Superior temporal gyrus (tissue), 1 donor: Measurements from ENCODE around the gene GRK2.
A peak's percentile ranks its signal among the peaks of the same experiment; 100 is the strongest.
"Not testable (repeated sequence)": the region's sequence is repeated elsewhere in the genome, so short reads cannot be mapped to it uniquely, and the experiment has no call there.

Source experiments
- DNase-seq: peaks from one replicate; pipeline ENCODE4 v3.0.0-alpha.2; 2016; ENCODE audit errors: extremely low spot score

The GRK2 gene

GRCh38 chr11:67266449-67267187 lies at the start of gene GRK2:
Gene GRK2 (plus strand): TSS chr11:67266473. CDS start chr11:67266700, 227 bp downstream.
- DNase-seq = no peak

- DNase-seq = no peak
These were observed 38.5 kb upstream of the GRK2 start for GRCh38 chr11:67227726-67228125.

GRCh38 chr11:67230406-67230805 lies 35.9 kb upstream of the GRK2 start:
- no peak for DNase-seq

DNA sequence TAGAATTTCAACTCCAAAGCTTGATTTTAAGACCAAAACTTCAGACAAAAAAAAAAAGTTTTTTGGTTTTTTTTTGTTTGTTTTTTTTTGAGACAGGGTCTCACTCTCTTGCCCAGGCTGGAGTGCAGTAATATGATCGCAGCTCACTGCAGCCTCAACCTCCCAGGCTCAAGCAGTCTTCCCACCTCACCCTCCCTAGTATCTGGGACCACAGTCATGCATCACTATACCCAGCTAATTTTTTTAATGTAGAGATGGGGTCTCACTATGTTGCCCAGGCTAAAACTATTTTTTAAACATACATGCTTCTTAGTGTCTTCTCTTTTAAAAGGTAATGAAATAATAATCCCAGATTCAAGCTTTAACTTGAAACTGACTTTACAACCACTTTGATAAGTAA lies 35.4 kb upstream of the GRK2 start:
- DNase-seq = no peak

GRCh38 chr11:67233584-67234190 lies 32.6 kb upstream of the GRK2 start:
- no peak for DNase-seq

GRCh38 chr11:67234571-67234970 lies 31.7 kb upstream of the GRK2 start:
- not testable (repeated sequence) for DNase-seq

- DNase-seq = no peak
These were observed 28.7 kb upstream of the GRK2 start for GRCh38 chr11:67237574-67237973.

DNA sequence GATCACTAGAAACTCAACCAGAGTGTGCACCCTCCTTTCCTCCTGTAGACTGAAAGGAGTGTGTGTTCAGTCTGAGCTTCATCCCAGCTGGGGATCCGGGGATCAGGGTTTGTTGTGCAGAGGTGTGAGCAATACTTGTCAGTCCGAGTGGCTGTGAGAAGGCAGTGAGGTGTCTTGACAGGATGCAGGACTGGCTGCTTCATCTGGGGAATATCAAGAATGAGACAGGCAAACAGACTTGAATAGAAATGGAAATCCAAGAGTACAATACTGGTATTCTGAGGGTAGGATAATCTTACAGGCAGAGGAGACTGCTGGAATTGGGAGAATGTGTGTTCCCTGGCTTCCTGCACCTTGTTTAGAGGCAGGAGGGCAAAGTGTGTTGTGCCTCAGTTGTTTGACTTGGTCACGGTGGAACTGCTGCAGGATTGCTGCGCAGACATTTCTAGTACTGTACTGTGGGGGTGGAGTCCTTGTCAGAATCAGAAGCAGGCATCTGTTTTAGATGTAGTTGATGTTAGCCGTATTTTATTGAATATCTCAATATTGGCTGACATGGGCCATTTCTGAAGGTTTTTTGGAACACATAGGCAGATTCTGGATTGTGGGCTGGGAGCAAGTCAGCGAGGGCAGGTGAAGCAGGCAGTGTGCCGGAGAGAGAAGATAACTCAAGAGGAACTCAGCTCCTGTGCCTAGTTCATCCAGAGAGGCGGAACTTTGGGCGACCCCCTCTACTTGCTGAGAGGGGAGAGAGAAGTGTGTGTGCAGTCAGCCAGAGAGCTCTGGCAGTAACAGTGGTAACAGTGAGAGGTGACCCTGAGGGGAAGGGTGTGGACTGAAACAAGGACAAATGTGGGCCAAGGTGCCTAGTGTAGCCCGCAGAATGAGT lies 27.1 kb upstream of the GRK2 start:
- peak; percentile 42 for DNase-seq

GRCh38 chr11:67239783-67240575 lies 26.3 kb upstream of the GRK2 start:
- peak; percentile 96 for DNase-seq

DNA sequence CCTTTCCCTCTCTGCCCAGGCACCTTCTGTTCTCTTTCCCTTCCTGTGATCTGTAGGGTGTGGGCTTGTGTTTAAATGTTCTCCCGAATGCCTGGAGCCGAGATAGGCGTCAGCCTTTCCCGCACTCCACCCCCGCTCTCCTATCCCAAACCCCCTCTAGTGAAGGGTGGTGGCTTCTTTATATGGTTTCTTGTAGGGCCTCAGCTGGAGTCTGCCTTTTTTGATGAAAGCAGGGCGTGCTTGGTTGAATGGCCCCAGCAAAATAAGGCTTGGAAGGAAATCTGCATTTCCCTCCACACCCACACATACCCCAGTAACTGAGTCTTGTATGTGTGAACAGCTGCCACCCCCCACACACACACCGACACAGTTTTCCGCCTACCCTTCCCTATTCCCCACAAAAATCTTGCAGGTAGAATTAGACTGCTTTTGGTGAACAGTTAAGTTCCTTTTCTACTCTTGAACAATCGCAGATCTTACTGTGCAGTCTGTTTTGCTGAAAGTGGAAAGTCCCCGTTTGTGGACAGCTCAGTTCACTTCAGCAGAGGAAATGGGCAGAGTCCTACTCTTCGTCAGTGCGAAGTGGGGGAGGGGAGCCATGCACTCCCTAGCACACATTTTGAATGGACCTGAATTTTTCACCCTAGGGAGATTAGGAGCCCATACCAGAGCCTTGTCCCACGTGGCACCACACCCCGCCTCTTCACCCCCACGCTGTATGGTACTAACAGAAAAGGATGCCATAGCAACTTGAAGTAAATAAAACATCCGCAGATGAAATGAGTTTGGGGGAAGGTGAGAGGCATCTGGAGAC lies 25.5 kb upstream of the GRK2 start:
- peak; percentile 60 for DNase-seq

GRCh38 chr11:67242548-67242947 lies 23.7 kb upstream of the GRK2 start:
- no peak for DNase-seq

DNA sequence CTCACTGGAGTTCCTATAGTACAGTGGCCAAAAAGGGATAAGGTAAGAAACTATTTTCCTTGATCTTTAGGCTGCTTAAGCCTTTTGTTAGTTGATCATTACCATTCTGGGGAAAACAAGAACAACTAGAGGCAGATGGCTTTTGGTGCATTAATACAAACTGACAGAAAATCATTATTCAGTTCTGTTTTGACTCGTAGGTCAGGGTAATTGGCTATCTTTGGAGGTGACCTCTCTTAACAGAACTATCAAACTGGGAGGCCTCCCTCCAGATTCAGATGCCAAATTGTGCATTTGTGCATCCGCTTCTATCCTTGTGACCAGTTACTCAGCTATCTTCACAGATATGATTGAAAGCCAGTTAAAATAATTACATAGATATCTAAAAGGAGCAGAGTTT lies 23.2 kb upstream of the GRK2 start:
- no peak for DNase-seq

DNA sequence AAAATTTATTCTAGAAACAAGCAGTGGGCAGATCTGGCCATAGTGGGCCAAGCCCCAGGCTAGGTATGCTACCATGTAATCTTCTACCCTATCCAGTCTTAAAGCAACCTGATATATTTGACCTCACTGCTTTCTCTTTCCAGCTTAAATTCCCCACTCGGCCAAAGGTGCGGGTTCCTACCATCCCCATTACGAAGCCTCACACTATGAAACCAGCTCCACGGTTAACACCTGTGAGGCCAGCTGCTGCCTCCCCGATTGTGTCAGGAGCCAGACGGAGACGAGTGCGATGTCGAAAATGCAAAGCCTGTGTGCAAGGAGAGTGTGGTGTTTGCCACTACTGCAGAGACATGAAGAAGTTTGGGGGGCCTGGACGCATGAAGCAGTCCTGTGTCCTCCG lies 21.2 kb upstream of the GRK2 start:
- DNase-seq = no peak

- DNase-seq = no peak
These were observed 18.2 kb upstream of the GRK2 start for GRCh38 chr11:67247946-67248550.

DNA sequence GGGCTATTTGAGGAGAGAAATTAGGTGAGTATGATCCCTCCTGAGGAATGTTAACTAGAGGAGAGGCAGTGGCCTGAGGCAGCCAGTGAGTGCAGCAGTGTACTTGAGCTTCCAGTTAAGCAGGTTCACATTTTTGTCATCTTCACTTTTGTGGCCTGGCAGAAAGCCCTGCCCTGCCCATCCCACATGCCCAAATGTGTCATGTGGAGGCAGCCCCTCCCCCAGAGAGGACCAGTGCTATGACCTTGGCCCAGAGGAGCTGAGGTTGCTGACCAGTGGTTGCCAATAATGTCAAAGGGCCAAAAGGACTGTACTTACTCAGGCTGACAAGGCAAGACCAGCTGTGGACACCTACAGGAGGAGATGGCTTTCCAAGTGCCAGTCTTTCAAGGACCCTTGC lies 17.6 kb upstream of the GRK2 start:
- DNase-seq = no peak

- DNase-seq = no peak
These were observed 15.9 kb upstream of the GRK2 start for GRCh38 chr11:67250059-67251043.

DNA sequence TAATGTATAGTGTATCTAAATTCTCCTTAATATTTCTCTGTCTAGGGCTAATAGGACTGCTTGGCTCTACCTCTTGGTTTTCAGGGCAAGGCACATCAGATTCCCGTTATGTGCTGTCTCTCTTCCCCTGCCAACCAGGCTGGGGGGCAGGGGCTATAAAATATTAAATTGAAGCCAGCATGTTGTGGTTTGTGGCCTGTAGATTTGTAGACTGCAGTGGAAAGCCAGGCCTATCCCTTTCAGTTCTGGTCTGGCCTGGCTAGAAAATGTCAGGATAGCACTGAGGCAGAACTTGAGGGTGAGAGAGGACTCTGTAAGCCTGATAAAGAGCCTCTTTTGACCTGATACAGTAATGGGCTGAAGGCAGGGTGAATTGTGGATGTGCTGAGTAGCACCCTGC lies 14.4 kb upstream of the GRK2 start:
- DNase-seq = no peak

- DNase-seq = peak; percentile 37
These were observed 13.4 kb upstream of the GRK2 start for GRCh38 chr11:67252831-67253239.
